GM12891 (cell line): Measurements from ENCODE around the gene SYT1.

Experiments
- DNase-seq: peaks from one replicate; pipeline ENCODE4 v3.0.0; 2011; ENCODE audit warnings: low spot score; ENCODE audit not compliant: insufficient read length
- FAIRE-seq: peaks from 2 replicates; lab custom pipeline; 2011; peaks lifted over from hg19 to GRCh38; lab: Jason Lieb, UNC
- PAX5 ChIP-seq: IDR thresholded peaks from 2 replicates; pipeline ENCODE4 v1.6.1; 2011; ENCODE audit warnings: low read length, moderate library complexity, mild to moderate bottlenecking; ENCODE audit not compliant: insufficient read depth, severe bottlenecking
- POLR2A ChIP-seq: IDR thresholded peaks from 2 replicates; pipeline ENCODE4 v1.6.1; 2011; ENCODE audit warnings: low read depth, low read length, control low read depth
- POLR2AphosphoS5 ChIP-seq: IDR thresholded peaks from 2 replicates; pipeline ENCODE4 v1.6.1; 2011; ENCODE audit warnings: low read depth, low read length, control low read depth
- POU2F2 ChIP-seq: IDR thresholded peaks from 2 replicates; pipeline ENCODE4 v1.6.1; 2011; ENCODE audit warnings: low read depth, mild to moderate bottlenecking, control low read depth, low read length, moderate library complexity
- SPI1 ChIP-seq: IDR thresholded peaks from 2 replicates; pipeline ENCODE4 v1.6.1; 2011; ENCODE audit warnings: low read depth, low read length, control low read depth
- TAF1 ChIP-seq: IDR thresholded peaks from 2 replicates; pipeline ENCODE4 v1.6.1; 2011; ENCODE audit warnings: low read depth, low read length, control low read depth

SYT1 gene

DNA sequence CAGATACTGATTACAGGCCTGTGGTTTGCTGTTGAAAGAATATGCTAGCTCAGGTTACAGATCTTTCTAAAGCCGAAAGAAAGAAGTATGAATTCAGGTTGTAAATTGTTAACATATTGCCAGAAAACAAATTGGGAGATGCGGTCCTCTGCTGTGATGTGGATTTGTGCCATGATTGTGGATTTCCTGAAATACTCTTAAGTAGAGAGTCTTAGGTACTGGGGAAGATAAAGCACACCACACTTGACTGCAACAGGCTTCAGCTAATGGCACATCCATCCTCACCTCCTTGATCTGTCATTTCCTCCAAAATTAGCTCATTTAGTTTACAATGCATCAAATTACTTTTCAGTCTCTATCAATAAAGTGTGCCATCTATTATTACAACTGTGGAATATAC is 279.2 kb downstream of the SYT1 start:
- FAIRE-seq = no peak
- DNase-seq = no peak
- TF ChIP-seq PAX5 (no peak), TAF1 (no peak), POLR2A (no peak), POU2F2 (no peak), SPI1 (no peak)

- TF ChIP-seq TAF1 = no peak
- no peak for TF ChIP-seq POLR2AphosphoS5
- no peak for TF ChIP-seq PAX5
- no peak for TF ChIP-seq POU2F2
- TF ChIP-seq SPI1 = no peak
- TF ChIP-seq POLR2A = no peak
- no peak for FAIRE-seq
- no peak for DNase-seq
Observed at GRCh38 chr12:79151956-79152355, 287.4 kb downstream of the SYT1 start.

GRCh38 chr12:79155683-79156082 is 291.1 kb downstream of the SYT1 start:
- DNase-seq = no peak
- TF ChIP-seq POU2F2 (no peak), POLR2AphosphoS5 (no peak), PAX5 (no peak), SPI1 (no peak), TAF1 (no peak), POLR2A (no peak)
- FAIRE-seq = no peak

DNA sequence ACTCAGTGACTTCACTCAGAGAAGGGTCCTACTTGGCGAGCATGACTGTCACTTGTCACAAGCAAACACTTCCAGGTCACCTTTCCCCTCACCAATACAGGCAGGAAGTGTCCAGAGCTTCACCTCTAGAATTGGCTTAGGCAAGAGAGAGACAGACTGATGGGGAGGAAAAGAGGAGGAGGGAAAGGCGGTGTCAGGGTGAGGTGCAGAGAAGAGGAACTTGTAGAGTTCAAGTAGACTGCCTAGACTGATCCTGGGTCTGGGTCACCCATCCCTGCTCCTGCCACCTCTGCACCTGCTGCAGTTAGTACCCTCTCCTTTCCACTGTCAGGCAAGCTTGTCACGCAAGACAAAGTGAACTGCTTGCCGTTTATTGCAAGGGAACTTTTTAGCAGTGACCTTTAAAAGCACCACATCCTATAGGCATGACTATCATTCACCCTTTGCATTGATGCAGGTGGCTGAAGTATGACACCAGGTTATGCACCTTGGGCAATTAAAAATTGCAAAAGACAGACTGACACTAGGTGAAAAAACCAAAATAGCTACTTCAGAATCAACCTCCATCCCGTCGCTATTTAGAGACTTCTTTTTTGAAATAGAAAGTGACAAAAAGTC is 292.4 kb downstream of the SYT1 start:
- no peak for FAIRE-seq
- no peak for DNase-seq
- TF ChIP-seq POLR2AphosphoS5 (no peak), POU2F2 (no peak), SPI1 (no peak)

DNA sequence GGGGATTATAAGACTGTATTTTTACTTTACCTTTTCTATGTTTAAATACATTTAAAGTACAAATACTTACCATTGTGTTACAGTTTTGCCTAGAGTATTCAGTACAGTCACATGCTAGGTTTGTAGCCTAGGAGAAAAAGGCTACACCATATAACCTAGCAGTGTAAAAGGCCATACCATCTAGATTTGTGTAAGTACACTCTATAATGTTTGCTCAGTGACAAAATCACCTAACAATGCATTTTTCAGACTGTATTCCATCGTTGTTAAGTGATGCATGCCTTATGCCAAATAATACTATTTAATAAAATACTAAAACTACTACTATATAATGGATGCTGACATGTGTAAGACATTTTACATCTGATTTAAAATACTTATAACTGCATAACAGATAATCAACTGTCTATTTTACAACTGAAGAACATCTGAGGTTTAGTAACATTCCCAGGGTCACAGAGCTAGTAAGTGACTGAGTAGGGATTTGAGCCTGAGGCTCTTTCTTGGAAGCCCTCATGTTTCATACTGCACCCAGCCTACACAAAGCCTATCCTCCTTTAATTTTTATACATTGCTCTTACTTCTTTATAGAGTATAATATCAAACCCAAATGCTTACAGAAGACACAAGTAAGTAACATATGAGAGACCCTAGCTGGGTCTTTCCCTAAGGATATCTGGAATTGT is 296.8 kb downstream of the SYT1 start:
- no peak for FAIRE-seq

DNA sequence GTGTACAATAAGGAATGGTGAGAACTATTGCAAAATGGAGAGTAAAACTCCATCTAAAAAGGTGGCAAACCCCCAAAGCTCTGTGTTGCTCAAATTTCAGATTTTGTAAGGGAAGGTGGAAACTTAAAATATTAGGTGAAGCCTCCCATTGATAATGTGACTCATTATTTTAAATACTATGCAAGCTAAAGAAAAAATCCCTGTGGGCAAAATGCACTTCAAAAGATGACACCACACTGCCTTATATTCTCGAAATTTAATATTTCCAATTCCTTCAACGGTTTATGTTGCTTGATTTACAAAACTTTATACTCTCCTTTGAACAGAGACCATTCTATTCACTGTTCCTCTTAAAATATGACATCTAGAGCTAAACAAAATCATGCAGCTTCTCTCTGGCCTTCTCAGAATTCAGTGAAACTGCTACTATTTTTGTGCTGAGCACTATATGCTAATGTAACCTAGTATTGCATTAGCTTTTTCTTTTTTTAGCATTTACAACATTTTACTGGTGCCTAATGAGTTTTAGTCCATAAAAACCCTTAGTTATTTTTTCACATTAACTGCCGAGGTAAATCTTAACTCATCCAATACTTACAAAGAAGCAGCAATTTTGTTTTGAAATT is 297.7 kb downstream of the SYT1 start:
- no peak for FAIRE-seq
- TF ChIP-seq POU2F2 = no peak
- no peak for TF ChIP-seq PAX5
- TF ChIP-seq POLR2A = no peak
- TF ChIP-seq POLR2AphosphoS5 = no peak
- no peak for DNase-seq

More for the DNA sequence above, 296.8 kb downstream of the SYT1 start:
- no peak for DNase-seq
- TF ChIP-seq POLR2A = no peak

DNA sequence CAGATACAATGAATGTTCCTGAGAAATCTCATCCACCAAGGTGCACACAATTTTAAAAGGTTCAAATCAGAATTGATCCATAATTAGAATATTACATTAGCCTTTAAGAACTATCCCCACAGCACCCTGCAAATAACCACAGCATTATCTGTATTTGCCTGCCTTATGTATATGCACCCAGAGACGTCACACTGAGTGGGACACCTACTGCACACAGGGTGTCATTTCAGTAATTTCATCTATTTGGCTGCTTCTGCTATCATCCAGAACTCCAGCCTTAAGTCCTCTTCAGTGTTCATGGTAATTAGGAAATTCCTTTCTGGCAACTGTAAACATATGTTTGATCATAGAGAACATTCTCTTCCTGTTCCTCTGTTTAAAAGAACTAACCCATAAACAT is 298.4 kb downstream of the SYT1 start:
- FAIRE-seq = no peak
- TF ChIP-seq POLR2A (no peak), SPI1 (no peak), POLR2AphosphoS5 (no peak), TAF1 (no peak), PAX5 (no peak), POU2F2 (no peak)
- no peak for DNase-seq

DNA sequence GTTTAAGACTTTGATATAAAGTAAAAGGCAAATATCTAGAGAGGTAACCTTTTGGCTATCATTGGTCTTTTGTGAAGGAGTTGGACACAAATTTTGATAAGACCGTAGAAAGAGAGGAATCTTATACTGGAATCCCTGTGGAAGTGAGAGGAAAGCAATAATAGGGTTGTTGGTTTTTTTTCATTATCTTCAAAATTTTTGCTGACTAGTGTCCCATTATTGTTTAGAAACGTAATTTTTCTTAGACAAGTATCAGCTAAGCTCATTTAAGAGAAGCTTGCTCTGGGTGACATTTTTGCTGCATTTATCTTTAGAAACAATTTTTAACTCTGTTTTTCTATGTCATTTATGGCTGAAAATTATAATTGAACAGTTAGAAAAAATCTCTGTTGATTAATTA is 300.3 kb downstream of the SYT1 start:
- FAIRE-seq = no peak
- TF ChIP-seq SPI1 (no peak), POLR2AphosphoS5 (no peak), POLR2A (no peak), PAX5 (no peak), TAF1 (no peak), POU2F2 (no peak)

DNA sequence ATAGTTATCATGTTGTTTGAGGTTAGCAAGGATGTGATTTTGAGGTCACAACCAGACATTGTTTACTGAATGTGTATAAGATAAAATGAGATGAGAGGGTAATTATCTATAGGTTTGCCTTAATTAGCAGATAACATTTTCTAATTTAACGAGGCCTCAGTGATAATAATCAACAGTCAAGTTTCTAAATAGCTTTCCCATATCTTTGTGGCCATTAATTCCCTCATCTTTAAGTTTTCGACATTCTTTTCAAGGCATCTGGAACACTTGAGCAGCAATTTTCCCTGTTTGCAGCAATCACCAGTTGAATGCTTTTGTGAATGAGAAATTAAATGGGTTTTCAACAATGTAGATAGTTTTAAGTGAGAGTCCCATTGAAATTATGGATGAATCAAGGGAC is 304.1 kb downstream of the SYT1 start:
- no peak for DNase-seq
- TF ChIP-seq TAF1 (no peak), POLR2AphosphoS5 (no peak), SPI1 (no peak), POLR2A (no peak), PAX5 (no peak), POU2F2 (no peak)

More for the DNA sequence above, 300.3 kb downstream of the SYT1 start:
- DNase-seq = no peak

GRCh38 chr12:79174626-79175025 is 310.1 kb downstream of the SYT1 start:
- DNase-seq = no peak
- no peak for TF ChIP-seq TAF1
- TF ChIP-seq POLR2AphosphoS5 = no peak
- TF ChIP-seq SPI1 = no peak
- TF ChIP-seq POLR2A = no peak
- TF ChIP-seq POU2F2 = no peak
- TF ChIP-seq PAX5 = no peak
- no peak for FAIRE-seq

More for the DNA sequence above, 304.1 kb downstream of the SYT1 start:
- FAIRE-seq = no peak
